Measurements from ENCODE around the gene CES1. TPM values are rescaled to one million over a fixed set of nuclear protein-coding genes. Genes with fewer than 3 reads are reported as not detected.
"Not testable (repeated sequence)": the region's sequence is repeated elsewhere in the genome, so short reads cannot be mapped to it uniquely, and the experiment has no call there.

CES1 gene
- total RNA-seq, 1 donor from 2014 or later = 704 TPM

- DNase-seq (ENCODE audit: low spot score) = no peak
Measured at GRCh38 chr16:55830658-55831294, 2.1 kb downstream of the CES1 start.

GRCh38 chr16:55829232-55829631, 3.7 kb downstream of the CES1 start:
- DNase-seq (ENCODE audit: low spot score) = not testable (repeated sequence)

- DNase-seq (ENCODE audit: low spot score) = no peak
Measured at GRCh38 chr16:55828680-55829079, 4.2 kb downstream of the CES1 start.

- DNase-seq (ENCODE audit: low spot score) = no peak
Measured at GRCh38 chr16:55825115-55825728, 7.7 kb downstream of the CES1 start.

- DNase-seq (ENCODE audit: low spot score) = no peak
Measured at GRCh38 chr16:55824473-55825000, 8.4 kb downstream of the CES1 start.

GRCh38 chr16:55822280-55822810, 10.6 kb downstream of the CES1 start:
- no peak for DNase-seq (ENCODE audit: low spot score)

GRCh38 chr16:55821210-55821609, 11.7 kb downstream of the CES1 start:
- no peak for DNase-seq (ENCODE audit: low spot score)

- no peak for DNase-seq (ENCODE audit: low spot score)
Measured at GRCh38 chr16:55820615-55821014, 12.3 kb downstream of the CES1 start.

- DNase-seq (ENCODE audit: low spot score) = no peak
Measured at GRCh38 chr16:55817236-55817912, 15.5 kb downstream of the CES1 start.

- DNase-seq (ENCODE audit: low spot score) = not testable (repeated sequence)
Measured at GRCh38 chr16:55816222-55816621, 16.7 kb downstream of the CES1 start.

- DNase-seq (ENCODE audit: low spot score) = peak; percentile 58
Measured at GRCh38 chr16:55815320-55815719, 17.6 kb downstream of the CES1 start.

- DNase-seq (ENCODE audit: low spot score) = not testable (repeated sequence)
Measured at GRCh38 chr16:55814174-55814573, 18.7 kb downstream of the CES1 start.

GRCh38 chr16:55813730-55814129, 19.2 kb downstream of the CES1 start:
- peak; percentile 69 for DNase-seq (ENCODE audit: low spot score)

GRCh38 chr16:55812951-55813350, 19.9 kb downstream of the CES1 start:
- no peak for DNase-seq (ENCODE audit: low spot score)

- DNase-seq (ENCODE audit: low spot score) = peak; percentile 9
Measured at GRCh38 chr16:55811811-55812210, 21.1 kb downstream of the CES1 start.

- DNase-seq (ENCODE audit: low spot score) = peak; percentile 8
Measured at GRCh38 chr16:55810451-55810961, 22.4 kb downstream of the CES1 start.

GRCh38 chr16:55809851-55810250, 23.0 kb downstream of the CES1 start:
- no peak for DNase-seq (ENCODE audit: low spot score)

- DNase-seq (ENCODE audit: low spot score) = no peak
Measured at GRCh38 chr16:55809386-55809785, 23.5 kb downstream of the CES1 start.

- DNase-seq (ENCODE audit: low spot score) = not testable (repeated sequence)
Measured at GRCh38 chr16:55808286-55808685, 24.6 kb downstream of the CES1 start.

- not testable (repeated sequence) for DNase-seq (ENCODE audit: low spot score)
Measured at GRCh38 chr16:55805104-55805503, 27.8 kb downstream of the CES1 start.

GRCh38 chr16:55803681-55804080, 29.2 kb downstream of the CES1 start:
- DNase-seq (ENCODE audit: low spot score) = not testable (repeated sequence)

GRCh38 chr16:55792934-55793374, 39.9 kb downstream of the CES1 start:
- not testable (repeated sequence) for DNase-seq (ENCODE audit: low spot score)
